ENCODE measurements around the gene SEC14L2. TPM values are rescaled to one million over a fixed set of nuclear protein-coding genes. Genes with fewer than 3 reads are reported as not detected.

SEC14L2 gene
- total and polyA plus RNA-seq, 2 experiments from 2014 or later, result 2.5 to 4.2 TPM

- Mint-ChIP-seq H3K27ac (peak overlapping the region; percentile 21; the same call in 1 of the 2 replicates), H3K4me1 (peaks cover 24% of the 10 kb centered on the region), H3K27me3 (ENCODE audit: insufficient read depth, low read depth, poor library complexity) (peaks cover 35% of the 10 kb centered on the region), H3K36me3 (ENCODE audit: low read depth) (peaks cover 4% of the 10 kb centered on the region), H3K9me3 (peaks cover 16% of the 10 kb centered on the region), H3K4me3 (no peak overlapping the region)
- H2AFZ ChIP-seq, result peak overlapping the region; percentile 85
- H3K27me3 ChIP-seq (ENCODE audit: insufficient read depth), result peaks cover 24% of the 10 kb centered on the region
- ATAC-seq (no peak), DNase-seq (ENCODE audit: low spot score) (no peak)
- 0 out of 2 replicates have a peak overlapping the region, but pooled peaks have one; percentile 4 for H3K4me3 ChIP-seq
- TF ChIP-seq EZH2phosphoT487 (IDR thresholded peaks at IDR 0.05; ENCODE audit: unreplicated experiment), result no peak
- TF ChIP-seq POLR2AphosphoS5 (IDR thresholded peaks at IDR 0.05; ENCODE audit: low read depth), result no peak
- no peak for TF ChIP-seq CREB1 (CRISPR knock-in tag; IDR thresholded peaks at IDR 0.05; ENCODE audit: low read depth)
- no peak for TF ChIP-seq JUNB (IDR thresholded peaks at IDR 0.05; ENCODE audit: unreplicated experiment)
- TF ChIP-seq CTCF (conservative IDR thresholded peaks at IDR 0.05; ENCODE audit: low read depth in 2 of 2), result no peak
- no peak for TF ChIP-seq ZNF462 (CRISPR knock-in tag; IDR thresholded peaks at IDR 0.05)
- no peak for TF ChIP-seq NANOG (IDR thresholded peaks at IDR 0.05; ENCODE audit: borderline replicate concordance)
- no peak for TF ChIP-seq REST (IDR thresholded peaks at IDR 0.05; ENCODE audit: unreplicated experiment)
- TF ChIP-seq EZH2 (IDR thresholded peaks at IDR 0.05; ENCODE audit: low read depth, unreplicated experiment), result no peak
- no peak for TF ChIP-seq ZNF331 (CRISPR knock-in tag; IDR thresholded peaks at IDR 0.05; ENCODE audit: low read depth)
- no peak for TF ChIP-seq STAT1 (IDR thresholded peaks at IDR 0.05; ENCODE audit: unreplicated experiment)
- TF ChIP-seq ZNF114 (CRISPR knock-in tag; IDR thresholded peaks at IDR 0.05), result no peak
- no peak for TF ChIP-seq ETS1 (IDR thresholded peaks at IDR 0.05)
- H4K20me1 ChIP-seq (replicated peaks; ENCODE audit: insufficient read depth), result no peaks in the 10 kb centered on the region
- no peaks in the 10 kb centered on the region for H3K79me2 ChIP-seq (replicated peaks; ENCODE audit: insufficient read depth)
- H3K9me2 ChIP-seq (ENCODE audit: insufficient read depth), result no peaks in the 10 kb centered on the region
- H3K4me2 ChIP-seq, result peak overlapping the region; percentile 71
- no peaks in the 10 kb centered on the region for H3F3A ChIP-seq (replicated peaks; ENCODE audit: low read depth)
- no peak overlapping the region; the same call in 1 of the 2 replicates for H3K27ac ChIP-seq (ENCODE audit: low read depth)
- H3K36me3 ChIP-seq (ENCODE audit: insufficient read depth), result no peaks in the 10 kb centered on the region
- peaks cover 17% of the 10 kb centered on the region for H3K4me1 ChIP-seq (ENCODE audit: insufficient read depth)
These were observed 4.0 kb upstream of the SEC14L2 start for GRCh38 chr22:30392661-30393321.
